ENCODE measurements around the gene SGK1.
"Not testable (repeated sequence)": the region's sequence is repeated elsewhere in the genome, so short reads cannot be mapped to it uniquely, and the experiment has no call there.

Gene SGK1

GRCh38 chr6:134223796-134224420 is 94.0 kb downstream of the SGK1 start:
- DNase-seq (ENCODE audit: low read depth, low spot score) = no peak

GRCh38 chr6:134221250-134221649 is 96.7 kb downstream of the SGK1 start:
- DNase-seq (ENCODE audit: low read depth, low spot score) = no peak

GRCh38 chr6:134217798-134218140 is 100.1 kb downstream of the SGK1 start:
- no peak for DNase-seq (ENCODE audit: low read depth, low spot score)

GRCh38 chr6:134217105-134217797 is 100.7 kb downstream of the SGK1 start:
- DNase-seq (ENCODE audit: low read depth, low spot score) = no peak

GRCh38 chr6:134216301-134217010 is 101.5 kb downstream of the SGK1 start:
- no peak for DNase-seq (ENCODE audit: low read depth, low spot score)

GRCh38 chr6:134213410-134213809 is 104.5 kb downstream of the SGK1 start:
- DNase-seq (ENCODE audit: low read depth, low spot score) = not testable (repeated sequence)

- no peak for DNase-seq (ENCODE audit: low read depth, low spot score)
Measured at GRCh38 chr6:134211297-134211696, 106.6 kb downstream of the SGK1 start.

GRCh38 chr6:134207421-134207820 is 110.5 kb downstream of the SGK1 start:
- DNase-seq (ENCODE audit: low read depth, low spot score) = no peak

- DNase-seq (ENCODE audit: low read depth, low spot score) = no peak
Measured at GRCh38 chr6:134205366-134205765, 112.5 kb downstream of the SGK1 start.

GRCh38 chr6:134204759-134205158 is 113.2 kb downstream of the SGK1 start:
- DNase-seq (ENCODE audit: low read depth, low spot score) = not testable (repeated sequence)

GRCh38 chr6:134204031-134204430 is 113.9 kb downstream of the SGK1 start:
- DNase-seq (ENCODE audit: low read depth, low spot score) = no peak

GRCh38 chr6:134201716-134202115 is 116.2 kb downstream of the SGK1 start:
- no peak for DNase-seq (ENCODE audit: low read depth, low spot score)

GRCh38 chr6:134199848-134200606 is 117.9 kb downstream of the SGK1 start:
- DNase-seq (ENCODE audit: low read depth, low spot score) = no peak

GRCh38 chr6:134198093-134198492 is 119.8 kb downstream of the SGK1 start:
- no peak for DNase-seq (ENCODE audit: low read depth, low spot score)

- not testable (repeated sequence) for DNase-seq (ENCODE audit: low read depth, low spot score)
Measured at GRCh38 chr6:134197685-134198084, 120.2 kb downstream of the SGK1 start.

GRCh38 chr6:134196568-134197193 is 121.2 kb downstream of the SGK1 start:
- DNase-seq (ENCODE audit: low read depth, low spot score) = no peak

GRCh38 chr6:134195985-134196384 is 121.9 kb downstream of the SGK1 start:
- DNase-seq (ENCODE audit: low read depth, low spot score) = no peak

- DNase-seq (ENCODE audit: low read depth, low spot score) = no peak
Measured at GRCh38 chr6:134195164-134195906, 122.6 kb downstream of the SGK1 start.

GRCh38 chr6:134193536-134194498 is 124.1 kb downstream of the SGK1 start:
- no peak for DNase-seq (ENCODE audit: low read depth, low spot score)

- DNase-seq (ENCODE audit: low read depth, low spot score) = not testable (repeated sequence)
Measured at GRCh38 chr6:134192609-134193008, 125.3 kb downstream of the SGK1 start.
